Mesenchymal stem cell (in vitro differentiated cells and primary cell): Measurements from ENCODE around the gene DIPK2B. TPM values are rescaled to one million over a fixed set of nuclear protein-coding genes. Genes with fewer than 3 reads are reported as not detected.

Experiments
- DNase-seq: peaks from one replicate; pipeline ENCODE4 v3.0.0-alpha.2; 2013
- H2AFZ ChIP-seq: one replicate; pipeline ENCODE4 v1.6.1; 2013; ENCODE audit warnings: low read depth, mild to moderate bottlenecking, control low read depth, inconsistent platforms, low read length, moderate library complexity
- H2AK5ac ChIP-seq: 2 replicates; pipeline ENCODE4 v1.6.1; 2013; ENCODE audit warnings: low read length, moderate library complexity, mild to moderate bottlenecking, inconsistent platforms; ENCODE audit not compliant: severe bottlenecking
- H2BK120ac ChIP-seq: one replicate; pipeline ENCODE4 v1.6.1; 2013; ENCODE audit warnings: low read depth, mild to moderate bottlenecking, inconsistent platforms, low read length, moderate library complexity
- H2BK12ac ChIP-seq, 2 experiments: one replicate each; pipeline ENCODE4 v1.6.1; 2013; ENCODE audit warnings: inconsistent platforms in 2 of 2, low read length in 2 of 2, mild to moderate bottlenecking in 2 of 2, moderate library complexity in 2 of 2, control low read depth in 1 of 2
- H2BK15ac ChIP-seq: one replicate; pipeline ENCODE4 v1.6.1; 2013; ENCODE audit warnings: mild to moderate bottlenecking, low read depth, inconsistent platforms; ENCODE audit not compliant: poor library complexity, severe bottlenecking
- H2BK5ac ChIP-seq: 2 replicates; pipeline ENCODE4 v1.6.1; 2013; ENCODE audit warnings: low read depth, mild to moderate bottlenecking, low read length, control low read depth, inconsistent platforms; ENCODE audit not compliant: poor library complexity, severe bottlenecking
- H3K14ac ChIP-seq, 2 experiments: one replicate each; pipeline ENCODE4 v1.6.1; 2013; ENCODE audit warnings: inconsistent platforms in 2 of 2, low read length in 2 of 2, control low read depth in 1 of 2, mild to moderate bottlenecking in 1 of 2, moderate library complexity in 1 of 2
- H3K18ac ChIP-seq, 2 experiments: one replicate each; pipeline ENCODE4 v1.6.1; 2013; ENCODE audit warnings: inconsistent platforms in 2 of 2, low read length in 2 of 2, control low read depth in 1 of 2, low read depth in 1 of 2, mild to moderate bottlenecking in 1 of 2
- H3K23ac ChIP-seq, 2 experiments: one replicate each; pipeline ENCODE4 v1.6.1; 2013; ENCODE audit warnings: inconsistent platforms in 2 of 2, low read length in 2 of 2, mild to moderate bottlenecking in 2 of 2, moderate library complexity in 2 of 2, control low read depth in 1 of 2
- H3K27ac ChIP-seq: 2 replicates; pipeline ENCODE4 v1.5.1; 2013; ENCODE audit warnings: mild to moderate bottlenecking, moderate library complexity, low read length, control low read depth, inconsistent platforms; ENCODE audit not compliant: poor library complexity, severe bottlenecking
- H3K27me3 ChIP-seq, 2 experiments: 2 replicates each; pipeline versions ENCODE4 v1.6.1 to v1.7.0; 2013; ENCODE audit warnings: low read length in 2 of 2, mild to moderate bottlenecking in 2 of 2, moderate library complexity in 2 of 2, control low read depth in 1 of 2, inconsistent platforms in 1 of 2; ENCODE audit not compliant: control insufficient read depth in 1 of 2, insufficient read depth in 1 of 2
- H3K36me3 ChIP-seq, 2 experiments: 2 replicates each; pipeline versions ENCODE4 v1.6.1 to v1.7.0; 2013; ENCODE audit warnings: low read length in 2 of 2, control low read depth in 1 of 2, inconsistent platforms in 1 of 2, low read depth in 1 of 2, mild to moderate bottlenecking in 1 of 2; ENCODE audit not compliant: insufficient read depth in 2 of 2, control insufficient read depth in 1 of 2
- H3K4ac ChIP-seq, 2 experiments: one replicate each; pipeline ENCODE4 v1.6.1; 2013; ENCODE audit warnings: inconsistent platforms in 2 of 2, low read length in 2 of 2, mild to moderate bottlenecking in 2 of 2, moderate library complexity in 2 of 2, control low read depth in 1 of 2, low read depth in 1 of 2
- H3K4me1 ChIP-seq: 2 replicates; pipeline ENCODE4 v1.6.1; 2013; ENCODE audit warnings: low read depth, low read length, control low read depth; ENCODE audit not compliant: control insufficient read depth, insufficient read depth
- H3K4me2 ChIP-seq: 2 replicates; pipeline ENCODE4 v1.6.1; 2013; ENCODE audit warnings: low read length, mild to moderate bottlenecking, inconsistent platforms; ENCODE audit not compliant: poor library complexity, severe bottlenecking
- H3K4me3 ChIP-seq, 2 experiments: 2 replicates each; pipeline versions ENCODE4 v1.5.1 to v1.7.0; 2013; ENCODE audit warnings: low read length in 2 of 2, mild to moderate bottlenecking in 2 of 2, control low read depth in 1 of 2, low read depth in 1 of 2; ENCODE audit not compliant: insufficient read depth in 1 of 2
- H3K79me1 ChIP-seq: replicated peaks from 2 replicates; pipeline ENCODE4 v1.6.1; 2013; ENCODE audit warnings: mild to moderate bottlenecking, control low read depth, low read length, inconsistent platforms; ENCODE audit not compliant: poor library complexity, severe bottlenecking
- H3K9ac ChIP-seq: 2 replicates; pipeline ENCODE4 v1.7.0; 2013; ENCODE audit warnings: mild to moderate bottlenecking, low read length, moderate library complexity
- H3K9me3 ChIP-seq: 2 replicates; pipeline ENCODE4 v1.7.0; 2013; ENCODE audit warnings: mild to moderate bottlenecking, low read length; ENCODE audit not compliant: control insufficient read depth
- H4K8ac ChIP-seq: one replicate; pipeline ENCODE4 v1.6.1; 2013; ENCODE audit warnings: inconsistent platforms, mild to moderate bottlenecking, low read length, moderate library complexity
- H4K91ac ChIP-seq: one replicate; pipeline ENCODE4 v1.6.1; 2013; ENCODE audit warnings: mild to moderate bottlenecking, low read length, inconsistent platforms
- WGBS: methylation state at CpG from one replicate; pipeline ENCODE4 v1.1.7; 2013; ENCODE audit warnings: mixed read lengths; 5-methylcytosine and 5-hydroxymethylcytosine counted together
- polyA plus RNA-seq, 2 experiments: library from polyadenylated mRNA; stranded (reverse); fragments of 200-250 nt; gene quantifications; one replicate each; pipeline ENCODE4 v1.2.3, GENCODE V29; 2013

Gene DIPK2B
- polyA plus RNA-seq (2013, experiment 1 of 2): not detected
- polyA plus RNA-seq (2013, experiment 2 of 2): not detected

- no peak within 1 kb of the TSS for H3K18ac ChIP-seq
- no peak within 1 kb of the TSS for H4K8ac ChIP-seq
- 86% methylated on average over 9 of the region's 9 CpGs for WGBS
- H2BK120ac ChIP-seq: no peak within 1 kb of the TSS
- H2AK5ac ChIP-seq: no peak within 1 kb of the TSS
- H3K27ac ChIP-seq: no peak within 1 kb of the TSS
- no peaks in the 10 kb centered on the region for H3K4me1 ChIP-seq
- H3K27me3 ChIP-seq: peaks cover 0 to 51% of the 10 kb centered on the region in 2 experiments
- no peaks in the 10 kb centered on the region for H3K79me1 ChIP-seq
- no peak within 1 kb of the TSS for H2BK12ac ChIP-seq
- no peak within 1 kb of the TSS for H2AFZ ChIP-seq
- no peak within 1 kb of the TSS for H2BK5ac ChIP-seq
- no peak within 1 kb of the TSS for H4K91ac ChIP-seq
- no peak within 1 kb of the TSS for H3K23ac ChIP-seq
- H3K4me2 ChIP-seq: no peak within 1 kb of the TSS
- peaks cover 6% of the 10 kb centered on the region for H3K9me3 ChIP-seq
- H2BK15ac ChIP-seq: no peak within 1 kb of the TSS
- H3K4me3 ChIP-seq: no peak within 1 kb of the TSS
- no peak within 1 kb of the TSS for H3K14ac ChIP-seq
- H3K4ac ChIP-seq: no peak within 1 kb of the TSS
- no peak for DNase-seq
- no peaks in the 10 kb centered on the region for H3K36me3 ChIP-seq
- H3K9ac ChIP-seq: no peak within 1 kb of the TSS
Measured at GRCh38 chrX:45200741-45201234, at the start of gene DIPK2B. TSS of gene DIPK2B (minus strand) at chrX:45200876. CDS start at chrX:45200826, 50 bp downstream.

GRCh38 chrX:45240301-45240700 lies 39.6 kb upstream of the DIPK2B start:
- H3K4me2 ChIP-seq: no peak overlapping the region
- H3K14ac ChIP-seq: no peak overlapping the region
- no peaks in the 10 kb centered on the region for H3K79me1 ChIP-seq
- H3K18ac ChIP-seq: no peak overlapping the region
- DNase-seq: no peak
- H3K23ac ChIP-seq: no peak overlapping the region
- H2BK15ac ChIP-seq: no peak overlapping the region
- H3K27ac ChIP-seq: no peak overlapping the region
- no peak overlapping the region for H2BK12ac ChIP-seq
- WGBS: 93% methylated on average over 3 of the region's 4 CpGs
- no peak overlapping the region for H2BK5ac ChIP-seq
- no peak overlapping the region for H3K4me3 ChIP-seq
- no peak overlapping the region for H4K8ac ChIP-seq
- no peak overlapping the region for H4K91ac ChIP-seq
- H3K9me3 ChIP-seq: peaks cover 10% of the 10 kb centered on the region
- no peak overlapping the region for H2AFZ ChIP-seq
- no peak overlapping the region for H3K9ac ChIP-seq
- H3K4ac ChIP-seq: no peak overlapping the region
- peaks cover 0 to 55% of the 10 kb centered on the region in 2 experiments for H3K27me3 ChIP-seq
- no peak overlapping the region for H2AK5ac ChIP-seq
- no peak overlapping the region for H2BK120ac ChIP-seq
- H3K4me1 ChIP-seq: no peaks in the 10 kb centered on the region
- no peaks in the 10 kb centered on the region for H3K36me3 ChIP-seq

GRCh38 chrX:45238489-45238888 lies 37.8 kb upstream of the DIPK2B start:
- Histone ChIP-seq H3K27ac (no peak overlapping the region), H2AFZ (no peak overlapping the region), H3K36me3 (no peaks in the 10 kb centered on the region), H2BK120ac (no peak overlapping the region), H4K8ac (no peak overlapping the region), H3K4me2 (no peak overlapping the region), H3K4ac (no peak overlapping the region), H2BK12ac (no peak overlapping the region), H2AK5ac (no peak overlapping the region), H3K4me1 (no peaks in the 10 kb centered on the region), H3K23ac (no peak overlapping the region), H3K27me3 (peaks cover 0 to 58% of the 10 kb centered on the region in 2 experiments), H3K14ac (no peak overlapping the region), H4K91ac (no peak overlapping the region), H3K9me3 (peaks cover 3% of the 10 kb centered on the region), H3K9ac (no peak overlapping the region), H2BK5ac (no peak overlapping the region), H2BK15ac (no peak overlapping the region), H3K18ac (no peak overlapping the region), H3K4me3 (no peak overlapping the region), H3K79me1 (no peaks in the 10 kb centered on the region)
- DNase-seq: no peak
- WGBS: 100% methylated on average over 1 of the region's 1 CpG

- H2BK5ac ChIP-seq: no peak overlapping the region
- 60% methylated on average over 2 of the region's 2 CpGs for WGBS
- H3K27me3 ChIP-seq: peaks cover 0 to 75% of the 10 kb centered on the region in 2 experiments
- no peak overlapping the region for H2BK12ac ChIP-seq
- no peak overlapping the region for H3K9ac ChIP-seq
- no peak overlapping the region for H2BK120ac ChIP-seq
- no peaks in the 10 kb centered on the region for H3K79me1 ChIP-seq
- H3K27ac ChIP-seq: no peak overlapping the region
- no peak overlapping the region for H4K91ac ChIP-seq
- H2BK15ac ChIP-seq: no peak overlapping the region
- peak; percentile 2 for DNase-seq
- no peak overlapping the region for H3K14ac ChIP-seq
- H3K4me2 ChIP-seq: no peak overlapping the region
- H4K8ac ChIP-seq: no peak overlapping the region
- no peak overlapping the region for H3K18ac ChIP-seq
- H3K4me1 ChIP-seq: no peaks in the 10 kb centered on the region
- no peak overlapping the region for H3K4ac ChIP-seq
- peaks cover 7% of the 10 kb centered on the region for H3K9me3 ChIP-seq
- no peak overlapping the region for H2AFZ ChIP-seq
- H2AK5ac ChIP-seq: no peak overlapping the region
- no peaks in the 10 kb centered on the region for H3K36me3 ChIP-seq
- no peak overlapping the region for H3K23ac ChIP-seq
- no peak overlapping the region for H3K4me3 ChIP-seq
Measured at GRCh38 chrX:45233531-45233930, 32.9 kb upstream of the DIPK2B start.
